GM18870 (cell line): ENCODE results near the gene KCNK1.

Source experiments
- ATAC-seq: cut with Tn5 transposase; IDR thresholded peaks from one replicate; pipeline ENCODE4 v1.9.1; 2021; ENCODE audit warnings: moderate library complexity; ENCODE audit not compliant: unreplicated experiment

Gene KCNK1

GRCh38 chr1:233613252-233614172 lies at the start of gene KCNK1:
Gene KCNK1, plus strand, starts transcription at chr1:233614106. Its CDS starts 66 bp downstream, at chr1:233614172.
- ATAC-seq, result no peak

GRCh38 chr1:233565313-233565712 lies 48.6 kb upstream of the KCNK1 start:
- ATAC-seq, result no peak

DNA sequence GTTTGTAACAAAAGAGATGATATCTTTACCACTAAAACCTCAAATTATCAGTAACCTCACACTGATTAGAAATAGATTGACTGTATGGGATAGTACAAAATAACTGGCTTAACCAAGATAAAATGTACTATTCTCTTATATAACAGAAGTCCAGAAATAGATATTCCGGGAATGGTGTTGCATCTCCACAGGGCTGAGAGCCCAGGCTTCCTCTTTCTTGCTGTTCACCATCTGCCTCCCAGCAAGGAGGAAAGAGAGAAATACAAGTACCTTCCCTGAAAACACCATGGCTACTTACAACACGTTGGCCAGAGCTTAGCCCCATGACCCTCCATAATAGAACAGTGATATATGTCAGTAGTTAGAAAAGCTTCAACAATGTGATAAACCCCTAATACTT lies 47.0 kb upstream of the KCNK1 start:
- ATAC-seq, result no peak

- no peak for ATAC-seq
Observed at GRCh38 chr1:233569636-233570035, 44.3 kb upstream of the KCNK1 start.

DNA sequence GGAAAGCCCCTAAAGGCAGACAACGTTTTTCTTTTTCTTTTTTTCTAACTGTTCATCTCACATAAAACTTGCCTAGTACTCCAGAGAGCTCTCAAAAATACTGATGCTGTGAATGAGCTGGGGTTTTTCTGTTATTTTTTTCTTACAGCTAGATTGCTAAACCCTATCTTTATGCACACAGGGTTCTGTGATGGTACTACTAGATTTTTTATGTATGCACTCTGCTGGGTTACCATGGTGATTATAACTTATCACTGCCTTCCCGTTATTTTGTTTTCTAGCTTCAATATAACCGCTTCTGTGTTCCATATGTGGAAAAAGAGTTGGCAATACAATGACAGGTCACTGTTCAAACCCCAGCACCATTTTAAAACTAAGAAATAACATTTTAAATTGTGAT lies 43.7 kb upstream of the KCNK1 start:
- no peak for ATAC-seq

- ATAC-seq, result no peak
Observed at GRCh38 chr1:233570706-233571105, 43.2 kb upstream of the KCNK1 start.

GRCh38 chr1:233572896-233573295 lies 41.0 kb upstream of the KCNK1 start:
- no peak for ATAC-seq

DNA sequence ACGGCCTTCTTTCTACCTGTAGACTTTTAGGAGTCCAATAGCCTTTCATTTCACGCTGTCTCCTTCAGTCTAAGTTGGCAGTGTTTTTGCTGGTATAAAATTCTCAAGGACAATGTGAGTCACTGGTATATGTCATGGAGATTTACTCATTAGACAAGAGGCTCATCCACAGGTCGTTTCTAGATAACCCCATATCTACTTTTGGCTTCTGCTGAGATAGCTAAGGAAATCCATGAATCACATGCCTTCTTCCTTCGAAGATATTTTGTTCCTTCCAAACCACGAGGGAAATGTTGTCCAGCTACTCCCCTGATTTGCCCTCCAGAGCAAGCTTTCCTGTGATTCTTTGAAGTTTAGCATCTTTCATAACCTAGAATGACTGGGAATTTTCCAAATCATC lies 38.5 kb upstream of the KCNK1 start:
- no peak for ATAC-seq

- ATAC-seq, result no peak
Observed at GRCh38 chr1:233582439-233582838, 31.5 kb upstream of the KCNK1 start.

- ATAC-seq, result no peak
Observed at GRCh38 chr1:233584376-233584775, 29.5 kb upstream of the KCNK1 start.

DNA sequence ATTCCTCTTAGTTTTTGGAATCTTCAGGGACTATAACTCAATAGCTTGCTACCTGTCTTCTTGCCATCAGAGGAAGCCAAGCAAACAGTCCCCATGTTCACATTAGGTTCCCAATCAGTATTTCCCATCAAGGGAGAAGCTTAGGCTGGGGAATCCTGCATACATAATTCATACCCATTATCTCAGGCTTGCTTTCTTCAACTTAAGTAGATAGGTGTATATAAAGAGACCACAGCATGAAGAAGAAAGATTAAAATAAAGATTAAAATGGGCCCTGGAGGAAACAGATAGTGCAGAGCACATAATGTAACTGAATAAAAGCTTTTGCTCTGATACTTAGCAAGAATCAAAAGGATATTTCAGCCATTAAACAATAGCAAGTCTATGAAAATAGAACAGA lies 29.0 kb upstream of the KCNK1 start:
- ATAC-seq, result no peak

DNA sequence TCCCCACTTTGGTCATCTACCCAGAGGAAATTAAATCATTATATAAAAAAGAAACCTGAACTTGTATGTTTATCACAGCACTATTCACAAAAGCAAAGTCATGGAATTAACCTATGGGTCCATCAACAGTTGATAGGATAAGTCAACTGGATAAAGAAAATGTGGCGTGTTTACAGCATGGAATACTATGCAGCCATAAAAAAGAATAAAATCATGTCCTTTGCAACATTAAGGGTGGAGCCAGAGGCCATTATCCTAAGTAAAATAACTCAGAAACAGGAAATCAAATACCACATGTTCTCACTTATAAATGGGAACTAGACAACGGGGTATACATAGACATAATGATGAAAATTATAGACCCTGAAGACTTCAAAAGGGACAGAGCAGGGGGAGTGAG lies 27.6 kb upstream of the KCNK1 start:
- ATAC-seq, result no peak

DNA sequence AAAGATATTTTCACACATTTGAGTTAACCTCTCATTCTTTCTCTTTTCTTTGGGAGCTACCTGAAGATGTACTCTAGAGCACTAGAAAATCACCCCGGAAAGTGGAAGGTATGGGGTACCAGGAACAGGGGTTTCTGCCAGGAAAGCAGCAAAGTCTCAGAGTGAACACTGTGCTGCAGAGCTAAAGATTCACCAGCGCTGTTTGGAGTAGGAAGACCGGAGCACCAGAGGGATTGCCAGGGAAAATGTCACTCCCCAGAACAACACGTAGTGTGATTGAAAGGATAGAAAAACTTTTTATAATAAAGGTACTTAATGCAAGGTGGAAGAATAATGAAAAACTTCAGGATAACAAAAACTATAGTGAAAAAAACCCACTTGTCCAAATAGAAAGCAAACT lies 26.7 kb upstream of the KCNK1 start:
- ATAC-seq, result no peak

GRCh38 chr1:233587958-233588799 lies 25.7 kb upstream of the KCNK1 start:
- no peak for ATAC-seq

- ATAC-seq, result no peak
Observed at GRCh38 chr1:233597489-233597901, 16.4 kb upstream of the KCNK1 start.

GRCh38 chr1:233598891-233599541 lies 14.9 kb upstream of the KCNK1 start:
- ATAC-seq, result peak; percentile 88

DNA sequence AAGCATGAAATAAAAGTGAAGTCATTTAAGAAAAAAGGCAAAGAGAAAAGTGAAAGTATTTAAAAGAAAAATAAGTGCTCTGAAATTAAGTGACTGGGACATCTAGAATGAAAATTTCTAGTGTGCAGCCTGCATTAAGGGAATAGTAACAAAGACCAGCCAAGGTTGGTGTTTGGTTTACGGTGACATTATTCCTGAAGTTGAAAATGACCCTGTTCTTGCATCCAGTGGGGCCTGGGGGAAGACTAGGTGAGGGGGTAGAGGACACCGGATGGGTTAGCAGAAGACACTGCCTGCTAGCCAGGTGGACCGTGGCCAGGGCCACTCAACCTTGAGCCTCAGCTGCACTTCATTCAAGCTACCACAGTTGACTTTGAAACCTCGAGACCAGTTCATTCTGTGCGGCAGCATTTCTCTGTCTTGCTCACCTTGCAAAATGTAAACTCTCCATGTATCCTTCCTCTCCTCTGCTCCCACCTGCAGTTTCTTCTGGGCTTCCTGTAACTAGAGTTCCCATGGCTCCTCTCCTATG lies 14.3 kb upstream of the KCNK1 start:
- ATAC-seq, result no peak

GRCh38 chr1:233600488-233600887 lies 13.4 kb upstream of the KCNK1 start:
- ATAC-seq, result no peak

GRCh38 chr1:233603478-233603877 lies 10.4 kb upstream of the KCNK1 start:
- no peak for ATAC-seq

DNA sequence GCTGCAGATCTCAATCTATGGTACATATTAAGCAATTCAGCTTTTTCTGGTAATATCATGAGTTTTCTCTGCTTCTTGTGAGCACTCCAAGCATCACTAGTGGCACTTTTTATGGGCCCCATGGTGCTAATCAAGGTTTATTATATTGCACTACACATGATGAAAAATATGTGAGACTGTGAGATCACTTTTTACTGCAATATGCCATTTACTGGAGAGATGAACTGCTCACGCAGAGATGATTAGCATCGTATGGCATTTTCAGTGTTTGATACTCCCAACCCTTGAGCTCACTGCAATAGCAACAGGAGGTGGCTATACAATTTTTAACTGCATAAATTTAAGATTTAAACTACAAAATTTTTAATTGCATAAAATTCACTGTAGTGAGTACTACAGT lies 8.7 kb upstream of the KCNK1 start:
- no peak for ATAC-seq

DNA sequence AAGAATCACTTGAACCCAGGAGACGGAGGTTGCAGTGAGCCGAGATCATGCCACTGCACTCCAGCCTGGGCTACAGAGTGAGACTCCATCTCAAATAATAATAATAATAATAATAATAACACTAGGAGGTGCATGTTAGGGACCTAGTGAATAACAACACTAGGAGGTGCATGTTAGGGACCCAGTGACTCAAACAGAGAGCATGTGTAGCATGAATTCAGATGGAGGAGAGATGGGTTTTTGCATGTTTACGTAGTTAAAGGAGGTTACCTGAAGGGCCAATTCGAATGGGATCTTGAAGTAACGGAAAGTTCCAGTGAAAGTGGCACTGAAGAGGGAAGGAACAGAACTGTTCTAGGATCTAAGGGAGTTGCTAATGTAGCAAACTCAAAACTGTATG lies 7.1 kb upstream of the KCNK1 start:
- no peak for ATAC-seq
